WTC11 (cell line): ENCODE data around the gene PSORS1C1. TPM values are rescaled to one million over a fixed set of nuclear protein-coding genes. Genes with fewer than 3 reads are reported as not detected.
"Not testable (repeated sequence)": the region's sequence is repeated elsewhere in the genome, so short reads cannot be mapped to it uniquely, and the experiment has no call there.

Experiments
- ATAC-seq: fragments of 200-7000 bp; cut with Tn5 transposase; 2 replicates; pipeline ENCODE4 v1.10.0; 2021; ENCODE audit warnings: mild to moderate bottlenecking, moderate library complexity
- CTCF ChIA-PET: fragments of 300-600 bp; sonication (Branson Sonifier 250); formaldehyde crosslinking; loops from one replicate; lab custom pipeline; 2021; ENCODE audit warnings: antibody characterized with exemption; lab: Charles Lee
- POLR2A ChIA-PET: fragments of 350-600 bp; sonication (Branson Sonifier 250); formaldehyde crosslinking; loops from one replicate; lab custom pipeline; 2021; ENCODE audit warnings: antibody characterized with exemption; lab: Charles Lee
- DNase-seq: peaks from one replicate; pipeline ENCODE4 v3.0.0; 2021; ENCODE audit warnings: low spot score
- H3K27ac Mint-ChIP-seq: 2 replicates; pipeline ENCODE4 v1.8.0; 2021; ENCODE audit warnings: mixed read lengths
- H3K27me3 Mint-ChIP-seq: 2 replicates; pipeline ENCODE4 v1.8.0; 2021; ENCODE audit warnings: low read depth, mild to moderate bottlenecking, moderate library complexity, mixed read lengths
- H3K36me3 Mint-ChIP-seq: 2 replicates; pipeline ENCODE4 v1.8.0; 2021; ENCODE audit warnings: mixed read lengths
- H3K4me1 Mint-ChIP-seq: 2 replicates; pipeline ENCODE4 v1.8.0; 2022; ENCODE audit warnings: mixed read lengths
- H3K4me3 Mint-ChIP-seq: 2 replicates; pipeline ENCODE4 v1.8.0; 2021; ENCODE audit warnings: mild to moderate bottlenecking, moderate library complexity, mixed read lengths
- H3K9me3 Mint-ChIP-seq: 2 replicates; pipeline ENCODE4 v1.8.0; 2021; ENCODE audit warnings: mixed read lengths
- AFF4 ChIP-seq: sonication (generic); formaldehyde crosslinking; IDR thresholded peaks from 2 replicates; pipeline ENCODE4 v1.8.1; 2023; ENCODE audit warnings: mild to moderate bottlenecking, missing genetic modification reagents, borderline replicate concordance
- ELF4 ChIP-seq: sonication (generic); formaldehyde crosslinking; IDR thresholded peaks from 2 replicates; pipeline ENCODE4 v1.8.1; 2022; ENCODE audit warnings: low read depth, mild to moderate bottlenecking, moderate library complexity, missing genetic modification reagents
- ESRRA ChIP-seq: sonication (generic); formaldehyde crosslinking; IDR thresholded peaks from 2 replicates; pipeline ENCODE4 v1.8.1; 2022; ENCODE audit warnings: mild to moderate bottlenecking, missing genetic modification reagents, borderline replicate concordance
- ETV6 ChIP-seq: sonication (generic); formaldehyde crosslinking; IDR thresholded peaks from 2 replicates; pipeline ENCODE4 v1.8.1; 2022; ENCODE audit warnings: mild to moderate bottlenecking, missing genetic modification reagents
- FOXP1 ChIP-seq: sonication (generic); formaldehyde crosslinking; IDR thresholded peaks from 2 replicates; pipeline ENCODE4 v1.8.0; 2022; ENCODE audit warnings: missing genetic modification reagents, mild to moderate bottlenecking, moderate library complexity, borderline replicate concordance
- GRHL2 ChIP-seq: fragments of 250-450 bp; sonication (Bioruptor Pico); IDR thresholded peaks from 2 replicates; pipeline ENCODE4 v1.8.0; 2022; ENCODE audit warnings: mild to moderate bottlenecking, moderate library complexity; ENCODE audit not compliant: insufficient replicate concordance, severe bottlenecking
- HMGXB4 ChIP-seq: sonication (generic); formaldehyde crosslinking; IDR thresholded peaks from 2 replicates; pipeline ENCODE4 v1.8.1; 2023; ENCODE audit warnings: mild to moderate bottlenecking, moderate library complexity, missing genetic modification reagents
- MXD4 ChIP-seq: fragments of 250-450 bp; sonication (Bioruptor Pico); IDR thresholded peaks from 2 replicates; pipeline ENCODE4 v1.8.0; 2021; ENCODE audit warnings: mild to moderate bottlenecking, moderate library complexity, borderline replicate concordance
- NFATC4 ChIP-seq: fragments of 250-450 bp; sonication (Bioruptor Pico); IDR thresholded peaks from 2 replicates; pipeline ENCODE4 v1.9.0; 2021; ENCODE audit warnings: mild to moderate bottlenecking
- NFE2L1 ChIP-seq: sonication (generic); formaldehyde crosslinking; IDR thresholded peaks from 2 replicates; pipeline ENCODE4 v1.8.1; 2023; ENCODE audit warnings: missing genetic modification reagents
- OVOL2 ChIP-seq: fragments of 250-450 bp; sonication (Bioruptor Pico); IDR thresholded peaks from 2 replicates; pipeline ENCODE4 v1.9.0; 2021; ENCODE audit warnings: mild to moderate bottlenecking, borderline replicate concordance
- SP1 ChIP-seq: sonication (generic); formaldehyde crosslinking; conservative IDR thresholded peaks from 2 replicates; pipeline ENCODE4 v1.8.1; 2022; ENCODE audit warnings: missing genetic modification reagents
- TEAD1 ChIP-seq: sonication (generic); formaldehyde crosslinking; IDR thresholded peaks from 2 replicates; pipeline ENCODE4 v1.8.0; 2022; ENCODE audit warnings: mild to moderate bottlenecking, missing genetic modification reagents
- TEAD4 ChIP-seq: sonication (generic); formaldehyde crosslinking; IDR thresholded peaks from 2 replicates; pipeline ENCODE4 v1.8.0; 2022; ENCODE audit warnings: mild to moderate bottlenecking, missing genetic modification reagents
- ZBTB21 ChIP-seq: sonication (generic); formaldehyde crosslinking; IDR thresholded peaks from 2 replicates; pipeline ENCODE4 v1.8.1; 2023; ENCODE audit warnings: mild to moderate bottlenecking, missing genetic modification reagents, borderline replicate concordance
- ZNF121 ChIP-seq: sonication (generic); formaldehyde crosslinking; IDR thresholded peaks from 2 replicates; pipeline ENCODE4 v1.8.0; 2023; ENCODE audit warnings: missing genetic modification reagents
- ZNF138 ChIP-seq: sonication (generic); formaldehyde crosslinking; conservative IDR thresholded peaks from 2 replicates; pipeline ENCODE4 v1.8.1; 2022; ENCODE audit warnings: mild to moderate bottlenecking, moderate library complexity, missing genetic modification reagents
- ZNF232 ChIP-seq: sonication (generic); formaldehyde crosslinking; IDR thresholded peaks from 2 replicates; pipeline ENCODE4 v1.8.0; 2022; ENCODE audit warnings: mild to moderate bottlenecking, missing genetic modification reagents
- ZNF317 ChIP-seq: sonication (generic); formaldehyde crosslinking; IDR thresholded peaks from 2 replicates; pipeline ENCODE4 v1.8.1; 2023; ENCODE audit warnings: low read depth, mild to moderate bottlenecking, moderate library complexity, missing genetic modification reagents, borderline replicate concordance
- ZNF671 ChIP-seq: fragments of 250-450 bp; sonication (Bioruptor Pico); IDR thresholded peaks from 2 replicates; pipeline ENCODE4 v1.8.0; 2021; ENCODE audit warnings: mild to moderate bottlenecking
- total RNA-seq: library from RNA; stranded (reverse); gene quantifications from 3 replicates; pipeline ENCODE4 v1.2.3, GENCODE V29; 2021

Gene PSORS1C1
- total RNA-seq, 1 experiment from 2014 or later: 0.66 TPM

GRCh38 chr6:31162463-31163165 lies 48.0 kb downstream of the PSORS1C1 start (continued):
- TF ChIP-seq ZNF671 (0 out of 2 replicates have a peak, but pooled peaks have one; percentile 51), HMGXB4 (no peak), ZBTB21 (CRISPR knock-in tag) (0 out of 2 replicates have a peak, but pooled peaks have one; percentile 40), ESRRA (0 out of 2 replicates have a peak, but pooled peaks have one; percentile 19), TEAD4 (CRISPR knock-in tag) (no peak), AFF4 (CRISPR knock-in tag) (peak; percentile 50; the same call in 1 of the 2 replicates), ELF4 (CRISPR knock-in tag) (no peak), MXD4 (CRISPR knock-in tag) (no peak), OVOL2 (CRISPR knock-in tag) (no peak), FOXP1 (peak; percentile 36; the same call in 1 of the 2 replicates), ETV6 (0 out of 2 replicates have a peak, but pooled peaks have one; percentile 50), NFATC4 (CRISPR knock-in tag) (peak; percentile 69; the same call in 1 of the 2 replicates), TEAD1 (no peak; the same call in 1 of the 2 replicates), NFE2L1 (CRISPR knock-in tag) (no peak), ZNF138 (CRISPR knock-in tag) (no peak), ZNF121 (CRISPR knock-in tag) (no peak), ZNF232 (CRISPR knock-in tag) (no peak), GRHL2 (CRISPR knock-in tag) (no peak)

GRCh38 chr6:31163922-31164321 lies 49.3 kb downstream of the PSORS1C1 start:
- Mint-ChIP-seq H3K9me3 (no peaks in the 10 kb centered on the region), H3K27ac (peak overlapping the region; percentile 81), H3K4me3 (no peak overlapping the region), H3K27me3 (no peaks in the 10 kb centered on the region), H3K36me3 (peaks cover 65% of the 10 kb centered on the region), H3K4me1 (peaks cover 68% of the 10 kb centered on the region)
- no peak for DNase-seq
- no peak for ATAC-seq
- ChIA-PET POLR2A (interaction anchor here (0.6 to 1.4 kb wide), 3 partner anchors 8 to 9 kb away, joined by 3 to 5 read pairs (median 3); no protein-coding TSS in a partner anchor), CTCF (no interaction called here)
- no peak for TF ChIP-seq ZNF317
- no peak for TF ChIP-seq SP1 (CRISPR knock-in tag)

GRCh38 chr6:31164475-31165063 lies 50.0 kb downstream of the PSORS1C1 start:
- H3K4me1 Mint-ChIP-seq: peaks cover 71% of the 10 kb centered on the region
- H3K27me3 Mint-ChIP-seq, H3K9me3 Mint-ChIP-seq, DNase-seq, ATAC-seq: not testable (repeated sequence)
- 0 out of 2 replicates have a peak overlapping the region, but pooled peaks have one; percentile 39 for H3K4me3 Mint-ChIP-seq
- peaks cover 71% of the 10 kb centered on the region for H3K36me3 Mint-ChIP-seq
- POLR2A ChIA-PET: interaction anchor here (0.6 to 1.2 kb wide), 2 partner anchors 8 to 21 kb away, joined by 3 read pairs; no protein-coding TSS in a partner anchor
- CTCF ChIA-PET: interaction anchor here (1.4 to 1.5 kb wide), 2 partner anchors 27 to 28 kb away, joined by 3 to 4 read pairs; no protein-coding TSS in a partner anchor
- peak overlapping the region; percentile 92 for H3K27ac Mint-ChIP-seq

- not testable (repeated sequence) for H3K9me3 Mint-ChIP-seq, DNase-seq, H3K27me3 Mint-ChIP-seq, ATAC-seq
- Mint-ChIP-seq H3K4me3 (peak overlapping the region; percentile 97), H3K4me1 (peaks cover 65% of the 10 kb centered on the region), H3K36me3 (peaks cover 75% of the 10 kb centered on the region), H3K27ac (peak overlapping the region; percentile 92)
- CTCF ChIA-PET: interaction anchor here (0.7 to 1.5 kb wide), 3 partner anchors 27 to 201 kb away, joined by 3 to 4 read pairs (median 3); no protein-coding TSS in a partner anchor
- POLR2A ChIA-PET: interaction anchor here (0.9 to 1.2 kb wide), 2 partner anchors 15 to 22 kb away, joined by 3 read pairs; no protein-coding TSS in a partner anchor
Measured at GRCh38 chr6:31165064-31165832, 50.6 kb downstream of the PSORS1C1 start.
